Raji (cell line): ENCODE measurements around the gene GPR183.

Experiments used
- POLR2A ChIP-seq: IDR thresholded peaks from 2 replicates; pipeline ENCODE4 v1.6.1; 2011; ENCODE audit warnings: low read depth, low read length, control low read depth; ENCODE audit not compliant: insufficient read depth

Gene GPR183

DNA sequence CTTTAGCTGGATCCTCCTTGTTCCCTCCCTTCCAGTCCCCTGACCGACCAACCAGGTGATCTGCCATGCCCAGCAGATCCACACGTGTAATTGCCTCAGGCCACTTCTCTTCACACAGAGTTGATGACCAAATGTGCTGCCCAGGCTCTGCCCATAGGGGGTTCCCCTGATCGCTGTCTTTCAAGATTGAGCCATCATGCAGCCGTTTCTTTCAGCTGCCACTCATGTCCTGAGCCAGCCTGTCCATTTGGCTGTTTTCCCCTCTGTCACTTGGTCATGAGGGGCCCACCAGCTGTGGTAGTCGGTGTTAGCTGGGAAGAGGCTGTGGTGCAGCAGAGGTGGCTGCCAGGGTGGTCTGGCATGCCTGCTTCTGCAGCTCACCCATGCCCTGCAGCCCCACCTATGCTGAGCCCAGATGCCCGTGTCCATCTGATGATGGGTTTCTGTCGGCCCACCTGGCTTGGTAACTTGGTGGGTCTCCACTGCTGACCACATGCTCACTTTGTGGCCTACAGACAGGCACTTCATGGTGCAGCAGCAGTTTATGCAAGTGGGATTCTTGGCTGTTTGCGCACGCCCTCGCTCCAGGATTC is 35.6 kb upstream of the GPR183 start:
- TF ChIP-seq POLR2A = no peak

DNA sequence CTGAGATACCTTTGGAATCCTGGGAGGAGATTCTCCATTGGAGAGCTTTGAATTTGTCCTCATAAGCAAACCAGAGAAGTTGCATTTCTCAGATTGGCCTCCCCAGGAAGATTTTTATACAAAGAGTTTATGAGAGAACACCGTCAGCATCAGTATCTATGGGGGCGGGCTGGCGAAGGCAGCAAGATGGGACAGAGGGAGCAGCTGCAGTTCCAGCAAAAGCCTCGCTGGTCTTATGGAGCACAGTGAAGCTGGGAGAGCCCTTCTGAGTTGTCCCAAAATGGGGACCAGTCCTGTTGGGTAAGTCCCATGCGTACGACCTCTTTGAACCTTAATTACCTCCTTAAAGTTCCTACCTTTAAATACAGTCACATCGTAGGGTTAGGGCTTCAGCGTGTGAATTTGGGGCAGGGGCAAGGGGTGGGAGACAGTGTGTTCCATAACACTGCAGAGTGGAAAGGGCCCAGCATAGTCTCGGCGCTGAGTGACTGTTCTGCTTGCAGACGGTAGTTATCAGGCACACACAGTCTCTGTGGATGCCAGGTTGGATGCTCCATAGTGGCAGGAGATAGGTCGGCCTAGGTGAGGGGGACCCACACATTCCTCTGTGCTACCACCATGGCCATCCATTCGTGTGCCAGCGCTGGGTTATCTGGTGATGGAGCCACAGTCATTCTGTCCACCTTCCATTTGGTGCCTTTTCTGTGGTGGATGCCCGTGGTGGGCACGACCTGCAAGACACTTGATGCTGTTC is 34.9 kb upstream of the GPR183 start:
- no peak for TF ChIP-seq POLR2A

- TF ChIP-seq POLR2A = no peak
Measured at GRCh38 chr13:99340638-99341037, 33.4 kb upstream of the GPR183 start.

DNA sequence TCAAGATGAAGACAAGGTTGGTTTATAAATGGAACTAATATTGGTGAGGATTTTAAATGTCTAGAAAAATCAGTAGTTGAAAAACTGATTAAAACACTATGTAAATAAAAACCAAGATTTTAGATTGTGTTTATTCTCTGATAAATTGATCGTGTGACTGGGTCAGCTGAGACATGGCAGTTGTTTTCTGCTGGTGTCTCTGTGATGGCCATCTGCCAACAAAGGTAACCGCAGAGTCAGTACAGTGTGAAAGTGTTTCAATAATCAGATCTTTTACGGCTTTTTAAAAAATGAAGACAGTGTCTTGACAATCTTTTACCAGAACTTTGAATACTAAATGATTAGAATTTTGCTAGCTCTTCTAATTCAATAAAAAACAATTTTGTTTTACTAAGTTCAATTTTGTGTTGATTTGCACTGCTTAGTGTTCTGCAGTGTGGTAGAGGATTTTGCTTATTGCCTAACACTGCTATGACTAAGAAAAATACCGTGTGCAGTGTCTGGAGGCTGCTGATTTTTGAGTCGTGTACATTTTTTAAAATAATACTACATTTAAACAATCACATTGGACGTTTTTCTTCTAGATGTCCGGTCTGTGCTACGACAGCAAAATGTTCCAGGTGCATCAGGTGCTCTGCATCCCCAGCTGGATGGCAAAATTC is 32.7 kb upstream of the GPR183 start:
- no peak for TF ChIP-seq POLR2A

- no peak for TF ChIP-seq POLR2A
Measured at GRCh38 chr13:99339230-99339721, 32.1 kb upstream of the GPR183 start.

GRCh38 chr13:99335603-99336002 is 28.4 kb upstream of the GPR183 start:
- no peak for TF ChIP-seq POLR2A

DNA sequence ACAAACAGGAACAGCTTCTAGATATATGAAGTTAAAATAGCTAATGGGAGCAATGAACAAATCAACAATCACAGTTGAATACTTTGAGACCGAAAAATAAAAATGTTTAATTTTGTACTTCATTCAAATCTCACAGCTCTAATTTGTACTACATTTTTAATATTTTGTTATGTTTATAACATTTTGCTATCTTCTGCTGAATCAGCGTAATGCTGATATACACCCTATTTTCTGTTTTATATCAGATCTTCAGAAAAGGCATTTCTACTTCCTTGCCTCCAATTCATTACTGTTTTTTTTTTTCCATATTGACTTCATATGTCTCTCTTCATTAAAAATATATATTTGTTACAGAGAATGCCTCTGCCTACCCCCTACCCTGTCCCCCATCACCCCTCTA is 27.9 kb upstream of the GPR183 start:
- no peak for TF ChIP-seq POLR2A

- no peak for TF ChIP-seq POLR2A
Measured at GRCh38 chr13:99334221-99334620, 27.0 kb upstream of the GPR183 start.

DNA sequence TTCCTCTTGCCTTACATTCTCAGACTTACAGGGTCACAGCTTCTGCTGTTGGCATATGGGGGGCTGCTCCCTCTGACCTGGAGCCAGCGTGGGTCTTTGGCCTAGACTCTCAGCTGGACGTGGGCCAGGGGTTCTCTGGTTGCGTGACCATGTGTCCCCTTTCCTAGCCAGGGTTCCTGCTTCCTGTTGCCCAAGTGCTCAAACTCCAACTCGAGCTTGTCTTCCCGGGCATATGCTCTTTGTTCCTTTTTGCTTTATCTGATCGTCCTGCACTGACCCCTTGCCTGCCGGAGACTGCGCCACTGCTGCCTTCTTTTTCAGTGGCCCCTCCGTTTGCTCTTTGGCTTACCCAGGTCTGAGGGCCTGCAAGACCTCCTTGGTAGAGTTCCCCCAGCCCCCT is 25.3 kb upstream of the GPR183 start:
- no peak for TF ChIP-seq POLR2A

GRCh38 chr13:99331881-99332293 is 24.7 kb upstream of the GPR183 start:
- TF ChIP-seq POLR2A = no peak

DNA sequence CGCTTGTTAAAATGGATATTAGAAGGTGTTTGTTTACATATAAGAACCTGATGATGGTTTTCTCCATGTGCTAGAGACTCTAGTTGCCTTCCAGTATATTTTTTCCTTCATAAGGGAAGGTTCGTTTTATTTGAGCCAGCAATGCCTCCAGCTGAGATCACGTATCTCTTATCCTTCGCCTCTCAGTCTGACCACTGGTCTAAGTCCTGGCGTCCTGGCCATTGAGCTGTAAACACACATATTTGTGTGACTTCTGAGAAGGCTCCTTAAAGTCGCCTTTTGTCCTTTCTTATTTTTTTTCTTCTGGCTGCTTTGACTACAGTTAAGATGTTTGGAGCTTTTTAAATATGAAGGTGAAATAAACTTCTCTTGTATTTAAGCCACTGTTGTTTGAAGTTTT is 23.7 kb upstream of the GPR183 start:
- no peak for TF ChIP-seq POLR2A

DNA sequence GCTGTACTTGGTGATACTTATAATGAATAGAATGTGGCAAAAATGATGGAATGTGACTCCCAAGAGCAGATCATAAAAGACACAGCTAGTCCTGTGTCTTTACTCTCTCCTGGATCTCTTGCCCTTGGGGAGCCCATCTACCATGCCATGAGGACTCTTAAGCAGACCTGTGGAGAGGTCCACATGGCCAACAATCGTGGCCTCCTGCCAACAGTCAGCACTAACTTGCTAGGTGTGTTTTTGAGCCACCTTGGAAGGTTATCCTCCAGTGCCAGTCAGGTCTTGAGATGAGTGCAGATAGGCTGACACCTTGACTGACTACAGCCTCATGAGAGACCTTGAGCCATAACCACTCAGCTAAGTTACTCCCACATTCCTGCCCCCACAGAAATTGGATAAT is 22.3 kb upstream of the GPR183 start:
- TF ChIP-seq POLR2A = no peak

DNA sequence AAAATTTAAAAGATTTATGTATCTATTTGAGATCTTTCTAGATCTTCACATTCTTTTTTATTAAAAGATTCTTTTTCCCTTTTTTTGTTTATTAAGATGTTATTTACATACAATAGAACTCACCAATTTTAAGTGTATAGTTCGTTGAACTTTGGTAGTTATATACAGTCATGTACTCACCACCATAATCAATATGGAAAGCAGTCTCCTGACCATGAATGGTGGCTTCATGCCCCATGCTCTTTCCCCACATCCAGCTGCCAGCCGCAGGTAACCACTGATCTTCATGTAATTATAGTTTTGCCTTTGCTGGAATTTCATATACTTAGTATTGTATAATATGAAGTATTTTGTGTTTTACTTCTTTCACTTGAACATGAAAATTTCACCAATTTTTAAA is 20.6 kb upstream of the GPR183 start:
- TF ChIP-seq POLR2A = no peak

GRCh38 chr13:99327126-99327525 is 19.9 kb upstream of the GPR183 start:
- no peak for TF ChIP-seq POLR2A

DNA sequence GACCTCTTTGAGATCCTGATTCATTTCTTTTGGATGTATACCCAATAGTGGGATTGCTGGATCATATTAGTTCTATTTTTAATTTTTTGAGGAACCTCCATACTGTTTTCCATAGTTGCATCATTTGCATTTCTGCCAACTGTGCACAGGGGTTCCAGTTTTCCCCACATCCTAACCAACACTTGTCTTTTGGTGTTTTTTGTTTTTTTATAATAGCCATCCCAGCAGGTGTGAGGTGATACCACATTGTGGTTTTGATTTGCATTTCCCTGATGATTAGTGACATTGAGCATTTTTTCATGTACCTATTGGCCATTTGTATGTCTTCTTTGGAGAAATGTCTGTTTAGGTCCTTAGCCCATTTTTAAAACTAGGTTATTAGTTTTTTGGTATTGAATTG is 18.8 kb upstream of the GPR183 start:
- no peak for TF ChIP-seq POLR2A

DNA sequence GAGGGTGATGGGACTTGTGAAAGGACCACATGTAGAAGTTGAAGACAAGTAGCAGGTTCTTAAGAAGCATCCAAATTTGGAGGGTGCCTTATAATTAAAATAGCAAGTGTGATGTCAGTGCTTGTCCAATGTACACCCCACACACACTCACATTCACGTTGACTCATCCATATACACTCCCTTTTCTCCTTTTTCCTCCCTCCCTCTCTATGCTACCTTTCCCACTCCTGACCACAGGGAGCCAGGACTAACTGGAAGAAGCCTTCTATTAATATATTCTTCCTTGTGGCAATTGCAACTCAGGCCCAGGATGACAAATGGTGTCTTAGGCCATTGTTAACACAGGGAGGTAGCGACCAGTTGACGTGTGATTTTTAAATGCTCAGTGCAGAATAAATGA is 16.3 kb upstream of the GPR183 start:
- TF ChIP-seq POLR2A = no peak
